Stimulated activated CD8-positive, alpha-beta memory T cell treated with anti-CD3 and anti-CD28 coated beads, Interleukin-12 subunit alpha, Interleukin-12 subunit beta, amount 100 ng/mL, for 24 hours (primary cell): ENCODE results near the gene MIGA2.
"Not testable (repeated sequence)": the region's sequence is repeated elsewhere in the genome, so short reads cannot be mapped to it uniquely, and the experiment has no call there.

Experiments
- DNase-seq: peaks from one replicate; pipeline ENCODE4 v3.0.0-alpha.2; 2020; ENCODE audit errors: extremely low read depth

Gene MIGA2

DNA sequence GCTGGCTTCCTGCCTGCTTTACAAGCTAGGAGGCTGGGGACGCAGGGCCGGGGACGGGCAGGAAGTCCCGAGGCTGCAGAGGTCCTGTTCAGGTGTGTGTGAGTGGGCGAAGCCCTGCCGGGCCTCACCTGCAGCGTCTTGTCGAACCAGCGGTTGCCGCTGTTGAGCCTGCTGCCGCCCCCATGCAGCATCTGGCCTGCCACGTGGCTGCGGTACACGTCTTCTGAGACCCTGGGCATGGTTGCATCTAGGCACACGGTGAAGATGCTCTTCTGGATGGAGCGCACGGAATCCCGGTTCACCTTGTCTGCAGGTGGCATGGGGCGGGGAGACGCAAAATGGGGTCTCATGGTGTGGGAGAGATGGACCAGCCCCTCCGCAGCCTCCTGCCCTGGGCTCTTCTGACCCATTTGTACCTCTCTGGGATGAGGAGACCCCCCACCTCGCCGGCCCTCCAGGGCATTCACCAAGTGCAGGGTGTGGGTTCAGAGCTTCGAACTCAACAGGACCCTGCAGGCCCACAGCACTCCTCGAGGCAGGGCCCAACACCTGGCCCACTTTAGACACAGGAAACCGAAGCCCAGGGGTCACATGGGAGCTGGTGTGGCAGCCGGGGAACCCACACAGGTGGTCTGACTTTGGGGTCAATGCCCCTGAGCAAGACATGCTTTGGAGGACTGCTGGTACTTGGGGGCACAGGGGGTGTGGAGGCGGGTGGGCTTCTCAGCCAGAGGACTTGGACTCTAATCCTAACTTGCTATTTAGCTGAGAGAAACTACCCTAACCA is 64.2 kb downstream of the MIGA2 start:
- no peak for DNase-seq

DNA sequence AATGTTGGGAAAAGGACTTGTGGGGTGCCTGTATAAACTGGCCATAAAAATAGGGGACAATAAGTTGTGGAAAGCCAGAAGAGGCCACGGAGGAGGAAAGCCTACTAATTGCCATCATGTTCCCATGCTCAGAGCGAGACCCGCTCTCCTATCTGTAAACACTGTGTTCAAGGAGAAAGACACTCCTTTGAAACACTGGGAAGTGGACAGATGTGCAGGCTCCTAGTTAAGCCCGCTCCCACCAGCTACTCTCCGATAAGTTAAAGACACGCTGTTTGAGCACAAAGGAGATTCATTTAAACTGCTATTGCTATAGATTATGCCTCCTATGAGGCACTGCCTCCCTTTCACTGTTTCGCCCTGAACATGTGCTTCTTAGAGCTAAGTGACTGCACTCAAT is 64.9 kb downstream of the MIGA2 start:
- DNase-seq, result no peak

DNA sequence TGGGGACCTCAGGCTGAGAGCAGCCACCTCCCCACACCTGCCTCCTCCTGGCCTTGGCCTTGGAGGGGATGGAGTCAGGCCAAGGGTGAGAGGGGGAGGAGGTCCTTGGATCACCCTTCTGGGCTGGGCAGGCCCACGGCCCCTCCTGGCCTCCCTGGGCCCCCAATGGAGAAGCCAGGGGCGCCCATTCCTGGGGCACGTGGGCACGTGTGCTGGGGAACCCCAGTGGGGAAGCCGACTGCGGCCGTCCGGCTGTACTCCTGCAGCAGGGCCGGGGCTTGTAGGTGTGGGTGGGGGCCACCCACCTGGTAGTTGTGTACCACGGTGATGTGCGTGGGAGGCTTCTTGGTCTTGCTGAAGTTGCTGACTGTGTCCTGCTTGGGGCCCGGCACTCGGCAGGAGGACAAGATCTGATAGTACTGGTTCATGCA is 65.7 kb downstream of the MIGA2 start:
- DNase-seq, result no peak

DNA sequence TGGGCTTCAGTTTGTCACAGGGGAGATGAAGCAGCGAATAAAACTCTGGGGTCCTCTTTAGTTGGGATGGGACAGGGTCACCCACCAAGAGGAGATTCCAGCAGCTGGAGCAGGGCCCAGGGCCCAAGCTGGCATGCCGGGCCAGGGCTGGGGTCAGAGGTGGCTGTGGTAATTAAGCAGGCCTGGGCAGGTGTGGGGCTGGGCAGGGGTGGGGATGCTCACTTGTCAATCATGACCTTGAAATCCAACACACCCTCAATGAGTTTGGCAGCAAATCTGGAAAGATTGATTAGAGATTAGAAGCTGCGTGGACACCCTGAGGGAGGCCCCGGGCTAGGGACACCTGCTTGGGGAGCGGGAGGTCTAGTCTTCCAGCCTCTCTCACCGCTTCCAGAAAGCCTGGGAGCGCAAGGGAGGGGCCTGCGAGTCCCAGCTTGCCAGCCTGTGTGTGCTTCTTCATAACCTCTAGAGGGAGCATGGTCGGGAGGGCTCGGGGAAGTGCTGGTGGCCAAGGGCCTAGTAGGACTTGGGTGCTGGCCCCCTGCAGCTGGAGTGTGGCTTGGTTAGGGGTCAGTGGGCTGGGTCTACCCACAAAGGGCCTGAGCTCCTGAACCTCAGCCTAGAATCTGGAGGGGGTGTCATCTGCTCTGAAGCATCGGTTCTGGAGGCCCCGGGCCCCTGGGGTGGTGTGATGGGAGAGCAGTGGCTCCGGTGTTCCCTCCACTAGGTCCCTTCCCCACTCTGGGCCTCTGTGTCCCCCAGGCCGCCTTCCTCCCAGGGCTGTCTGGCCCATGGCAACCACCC is 66.6 kb downstream of the MIGA2 start:
- no peak for DNase-seq

DNA sequence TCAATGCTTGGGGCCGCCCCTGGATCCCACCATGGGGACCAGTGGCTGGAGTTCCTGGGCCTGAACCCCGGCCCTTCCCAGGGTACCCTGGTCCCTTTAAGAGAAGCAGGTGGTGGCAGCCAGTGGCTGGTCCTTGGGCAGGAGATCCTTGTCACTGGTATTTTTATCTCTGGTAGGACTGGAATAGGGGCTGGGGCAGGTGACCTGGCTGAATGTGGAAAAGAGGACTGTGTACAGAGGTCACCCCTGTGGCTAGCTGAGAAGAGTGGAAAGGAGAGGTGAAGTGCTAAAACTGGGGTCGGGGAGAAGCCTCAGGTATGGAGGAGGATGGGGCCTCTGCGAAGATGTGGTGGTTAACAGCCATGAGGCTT is 67.2 kb downstream of the MIGA2 start:
- no peak for DNase-seq

DNA sequence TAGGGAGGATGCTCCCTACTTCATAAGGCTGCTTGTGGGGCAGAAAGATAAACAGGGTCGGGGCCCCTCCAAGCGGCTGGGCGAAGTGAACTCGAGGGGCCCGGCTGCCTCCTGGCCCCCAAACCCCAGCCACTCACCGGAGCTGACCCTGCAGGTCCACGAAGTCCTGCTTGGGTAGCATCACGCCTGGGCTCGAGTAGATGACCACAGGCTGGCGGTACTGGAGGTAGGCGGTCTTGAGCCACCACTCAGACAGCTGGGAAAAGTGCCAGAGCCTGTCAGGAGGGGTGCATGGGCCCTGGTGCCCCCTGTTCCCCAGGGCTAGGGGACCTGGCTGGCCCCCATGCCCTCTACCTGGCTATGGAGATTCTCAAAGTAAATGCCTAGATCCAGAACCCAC is 67.6 kb downstream of the MIGA2 start:
- no peak for DNase-seq

DNA sequence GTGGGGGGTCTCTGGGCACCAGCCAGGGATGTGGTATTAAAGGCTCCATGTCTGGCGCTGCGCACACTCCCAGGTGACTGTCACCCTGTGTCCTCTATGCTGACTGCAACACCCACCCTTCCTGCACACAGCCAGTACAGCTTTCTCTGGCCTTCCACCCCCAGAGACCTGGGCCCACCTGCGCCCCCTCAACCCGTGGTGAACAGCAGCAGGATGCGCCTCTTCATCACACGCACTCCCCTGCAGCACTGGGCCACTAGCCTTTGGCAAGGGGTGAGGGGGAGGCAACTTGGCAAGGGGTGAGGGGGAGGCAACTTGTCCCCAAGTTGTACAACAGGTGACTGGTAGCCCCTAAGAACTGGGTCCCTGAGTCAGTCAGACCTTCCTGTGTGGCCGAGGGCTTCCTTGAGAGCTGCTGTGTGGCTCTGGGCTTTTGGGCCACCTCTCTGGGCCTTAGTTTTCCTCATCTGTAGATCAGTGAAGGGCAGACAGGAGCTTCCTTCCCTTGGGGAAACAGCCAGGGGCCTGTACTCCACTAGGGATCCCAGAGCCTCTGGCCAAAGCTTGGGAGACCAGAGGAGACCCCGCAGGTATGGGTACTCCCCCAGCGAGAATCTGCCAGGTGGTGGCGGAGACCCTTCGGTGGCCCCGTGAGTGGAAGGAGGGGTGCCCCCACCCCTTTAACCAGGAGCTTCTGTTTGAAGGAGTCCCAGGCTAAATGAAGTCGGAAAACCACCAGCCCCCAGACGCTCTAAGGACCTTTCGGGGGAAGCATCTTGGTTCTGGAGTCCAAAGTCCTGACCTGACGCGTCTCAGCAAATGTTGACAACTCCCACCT is 69.7 kb downstream of the MIGA2 start:
- no peak for DNase-seq

DNA sequence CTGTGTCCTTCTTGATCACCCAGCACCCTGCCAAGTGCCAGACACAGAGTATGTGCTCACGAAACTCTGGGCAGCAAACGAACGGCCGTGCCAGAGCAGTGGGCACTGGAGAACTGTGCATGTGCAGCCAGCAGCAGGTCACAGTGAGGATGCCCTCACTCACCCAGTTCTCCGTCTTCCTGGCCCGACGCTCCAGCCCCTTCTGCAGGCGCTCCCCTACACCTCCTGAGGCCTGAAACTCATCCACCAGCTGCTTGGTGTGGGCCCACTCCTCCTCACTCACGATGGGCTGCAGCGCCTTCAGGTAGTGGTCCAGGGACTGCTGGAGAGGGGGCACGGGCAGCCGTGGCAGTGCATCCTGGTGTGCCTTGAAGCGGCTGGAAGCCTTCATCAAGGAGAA is 71.2 kb downstream of the MIGA2 start:
- DNase-seq, result no peak

DNA sequence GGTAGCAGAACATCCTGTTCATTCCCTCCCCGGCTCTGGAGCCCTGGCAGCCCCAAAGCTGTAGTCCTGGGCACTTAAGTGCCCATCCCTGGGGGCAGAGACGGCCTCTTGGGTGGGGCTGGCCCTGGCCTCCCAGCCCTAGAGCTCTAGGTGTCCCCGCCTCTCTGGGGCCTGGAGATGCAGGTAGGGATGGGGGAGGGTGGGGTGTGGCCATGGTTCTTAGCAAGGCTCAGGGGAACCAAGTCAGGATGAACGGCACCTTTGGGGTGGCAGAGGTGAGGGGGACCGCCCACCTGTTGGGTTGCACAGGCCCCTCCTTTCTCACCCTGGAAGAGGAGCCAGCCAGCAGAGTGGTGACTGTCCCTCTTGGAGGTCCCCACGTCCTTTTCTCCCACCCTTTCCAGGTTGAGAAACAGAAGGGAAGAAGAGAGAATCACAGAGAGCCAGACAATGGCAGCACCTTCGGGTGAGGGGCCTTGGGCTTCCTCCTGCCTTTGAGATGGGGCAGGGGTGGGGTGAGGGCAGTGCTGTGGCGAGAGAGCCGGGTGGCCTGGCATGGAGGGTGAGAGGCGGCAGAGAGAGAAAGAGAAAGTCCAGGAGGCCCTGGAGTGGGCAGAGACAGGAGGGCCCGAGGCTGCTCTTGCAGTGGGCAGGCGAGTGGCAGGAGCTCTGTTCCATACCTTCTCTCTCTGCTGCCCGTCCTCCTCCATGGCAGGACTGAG is 71.8 kb downstream of the MIGA2 start:
- no peak for DNase-seq

DNA sequence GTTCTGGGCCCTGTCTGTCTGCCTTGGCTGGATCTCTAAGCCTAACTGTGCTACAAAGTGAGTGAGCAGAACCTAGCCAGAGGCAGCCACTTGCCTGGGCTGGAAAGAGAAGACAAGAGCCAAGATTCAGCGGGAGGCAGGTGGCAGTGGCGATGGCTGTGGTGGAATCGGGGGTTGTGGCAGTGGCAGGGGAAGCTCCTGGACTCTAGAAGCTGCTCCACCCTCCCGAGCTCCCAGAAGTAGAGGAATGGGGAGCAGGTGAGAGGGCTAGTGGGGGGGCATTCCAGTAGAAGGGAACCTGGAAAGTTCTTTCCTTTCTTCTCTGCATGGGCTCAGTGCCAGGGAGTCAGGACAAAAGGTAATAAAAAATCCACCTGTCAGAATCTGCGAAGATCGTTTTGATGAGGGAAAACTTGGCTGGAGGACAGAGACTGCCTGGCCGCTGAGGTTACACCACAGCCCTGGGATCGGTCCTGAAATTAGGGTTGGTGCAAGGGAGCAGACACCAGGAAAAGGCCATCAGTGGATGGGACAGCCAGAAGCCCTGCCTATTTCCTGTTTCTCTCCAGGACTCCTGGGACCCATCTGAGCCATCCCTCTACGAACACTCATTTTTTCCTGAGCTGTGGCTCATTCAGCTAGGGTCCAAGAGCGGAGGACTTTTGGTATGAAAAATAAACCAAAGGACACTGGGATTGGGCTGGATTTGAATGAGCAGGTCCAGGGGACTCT is 72.5 kb downstream of the MIGA2 start:
- no peak for DNase-seq

DNA sequence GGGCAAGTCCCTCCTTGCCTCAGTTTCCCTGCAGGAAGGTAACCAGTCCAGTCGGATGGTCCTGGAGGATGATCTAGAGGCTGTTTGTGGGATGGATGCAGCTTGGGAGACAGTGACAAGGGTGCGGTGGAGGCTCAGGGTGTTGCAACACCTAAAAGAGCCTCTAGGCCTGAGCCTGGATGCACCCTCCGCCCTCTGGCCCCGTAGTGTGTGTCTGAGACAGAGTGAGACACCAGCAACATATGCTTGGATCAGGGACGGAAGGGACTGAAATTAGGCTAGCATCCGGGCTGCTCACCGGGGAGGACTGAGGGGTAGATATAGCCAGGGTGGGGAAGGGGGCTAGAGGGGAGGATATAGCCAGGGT is 73.1 kb downstream of the MIGA2 start:
- DNase-seq, result no peak

DNA sequence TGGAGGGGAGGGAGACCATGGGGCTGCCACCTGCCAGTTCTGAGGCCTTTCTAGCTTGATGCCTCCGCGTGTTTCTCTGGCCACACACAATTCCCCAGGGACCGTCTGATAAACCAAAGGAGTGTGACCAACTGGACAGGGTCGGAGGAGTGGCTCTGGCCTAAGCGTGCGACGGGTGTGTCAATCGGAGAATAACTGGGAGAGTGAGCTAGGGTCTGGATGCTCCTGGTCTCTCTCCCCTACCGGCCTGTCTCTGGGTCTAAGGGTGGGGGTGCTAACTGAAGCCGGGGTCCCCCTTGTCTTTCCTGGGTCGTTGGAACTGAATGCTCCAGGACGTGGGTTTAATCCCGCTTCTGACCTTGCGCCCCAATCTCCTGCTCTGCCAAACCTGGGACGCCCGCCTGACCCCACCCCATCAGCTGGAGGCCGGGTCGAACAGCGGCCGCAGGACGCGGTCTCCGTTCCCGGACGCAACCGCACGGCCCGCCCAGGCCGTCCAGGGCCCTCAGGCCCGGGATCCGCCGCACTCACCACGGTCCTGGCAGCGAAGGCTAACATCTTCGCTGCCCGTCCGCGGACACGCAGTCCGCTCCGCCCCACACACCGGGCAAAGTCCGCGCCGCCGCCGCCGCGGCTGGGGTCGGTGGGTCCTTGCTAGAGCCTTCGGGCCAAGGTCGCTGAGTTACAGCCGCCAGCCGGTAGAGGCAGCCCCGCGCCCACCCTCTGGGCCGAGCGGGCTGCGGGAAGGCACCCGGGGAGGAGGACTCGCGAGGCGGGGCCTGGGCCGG is 73.7 kb downstream of the MIGA2 start:
- DNase-seq, result no peak

DNA sequence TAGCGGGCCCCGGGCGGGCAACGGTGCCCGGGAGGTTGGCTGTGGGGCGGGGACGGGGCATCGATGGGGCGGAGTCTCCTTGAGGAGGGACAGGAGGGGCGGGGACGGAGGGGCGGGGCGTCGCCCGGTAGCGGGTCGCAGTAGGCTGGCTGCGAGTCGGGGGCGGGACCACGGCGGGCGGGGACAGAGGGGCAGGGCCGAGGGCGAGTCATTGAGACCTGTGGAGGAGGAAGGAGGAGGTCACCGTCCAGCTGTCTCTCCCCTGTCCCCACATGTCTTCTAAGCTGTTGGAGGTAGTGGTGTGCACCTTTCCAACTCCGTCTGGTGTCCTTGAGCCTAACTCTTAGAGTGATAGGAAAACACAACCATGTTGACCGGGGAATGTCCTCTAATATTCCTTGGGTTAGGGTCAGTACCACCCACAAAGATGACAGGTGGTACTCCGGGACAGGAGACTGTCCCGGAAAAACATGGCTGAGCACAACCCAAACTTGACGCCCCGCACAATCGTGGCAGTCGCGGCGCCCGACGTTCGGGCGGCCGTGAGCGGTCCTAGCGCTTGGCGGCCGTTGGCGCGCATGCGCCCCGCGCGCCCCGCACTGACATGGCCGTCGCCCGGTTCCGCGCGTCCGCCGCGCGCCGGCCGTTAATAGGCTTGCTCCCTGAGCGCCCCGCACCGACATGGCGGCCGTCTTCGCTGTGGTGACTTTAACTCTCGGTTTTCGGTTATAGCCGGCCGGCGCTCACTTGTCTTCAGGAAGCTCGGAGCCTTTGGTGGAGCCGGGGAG is 74.5 kb downstream of the MIGA2 start, which contains the start of the genes CRAT and PTPA:
TSS of gene CRAT (minus strand) at position 54 of the 788 bp plus-strand sequence. CDS start 284 bp downstream, outside the sequence.
TSS of gene PTPA (plus strand) at position 676 of the 788 bp plus-strand sequence. CDS start 186 bp downstream, outside the sequence.
- DNase-seq, result peak; percentile 94

DNA sequence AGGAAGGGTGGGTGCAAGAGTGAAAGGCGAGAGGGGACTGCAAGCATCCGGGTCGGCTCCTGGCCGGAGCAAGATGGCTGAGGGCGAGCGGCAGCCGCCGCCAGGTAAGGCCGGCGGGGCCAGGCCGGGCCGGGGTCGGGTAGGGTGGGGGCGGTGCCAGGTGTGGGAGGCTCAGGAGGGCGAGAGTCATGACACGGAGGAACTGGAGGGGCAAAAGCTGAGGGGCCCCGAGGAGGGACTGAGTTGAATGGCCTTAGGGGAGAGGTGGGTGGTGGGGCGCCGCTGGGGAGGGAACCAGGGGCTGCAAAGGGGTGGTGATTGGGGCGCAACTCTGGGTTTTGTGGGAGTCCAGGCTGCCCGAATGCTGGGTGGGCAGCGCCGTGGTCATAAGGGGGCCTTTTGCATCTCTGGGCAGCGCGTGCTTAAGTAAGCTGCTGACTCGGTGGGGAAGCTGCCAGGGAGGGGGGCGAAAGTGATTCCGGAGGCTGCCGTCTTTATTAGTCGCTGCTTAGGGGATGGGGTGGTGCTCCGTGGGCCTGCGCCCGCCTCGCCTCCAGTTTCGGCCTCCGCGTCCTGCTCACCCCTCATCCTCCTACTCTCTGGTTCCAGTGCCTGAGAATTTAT is 75.2 kb downstream of the MIGA2 start:
- DNase-seq, result no peak

DNA sequence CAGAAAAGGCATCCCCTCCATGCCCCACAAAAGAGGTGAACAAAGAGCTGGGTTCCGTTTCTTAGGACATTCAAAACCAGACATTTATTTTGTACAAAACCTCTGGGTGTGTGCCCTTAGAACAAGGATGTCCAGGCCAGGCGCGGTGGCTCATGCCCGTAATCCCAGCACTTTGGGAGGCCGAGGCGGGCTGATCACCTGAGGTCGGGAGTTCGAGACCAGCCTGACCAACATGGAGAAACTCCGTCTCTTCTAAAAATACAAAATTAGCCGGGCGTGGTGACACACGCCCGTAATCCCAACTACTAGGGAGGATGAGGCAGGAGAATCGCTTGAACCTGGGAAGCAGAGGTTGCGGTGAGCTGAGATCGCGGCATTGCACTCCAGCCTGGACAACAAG is 76.1 kb downstream of the MIGA2 start:
- DNase-seq, result not testable (repeated sequence)

DNA sequence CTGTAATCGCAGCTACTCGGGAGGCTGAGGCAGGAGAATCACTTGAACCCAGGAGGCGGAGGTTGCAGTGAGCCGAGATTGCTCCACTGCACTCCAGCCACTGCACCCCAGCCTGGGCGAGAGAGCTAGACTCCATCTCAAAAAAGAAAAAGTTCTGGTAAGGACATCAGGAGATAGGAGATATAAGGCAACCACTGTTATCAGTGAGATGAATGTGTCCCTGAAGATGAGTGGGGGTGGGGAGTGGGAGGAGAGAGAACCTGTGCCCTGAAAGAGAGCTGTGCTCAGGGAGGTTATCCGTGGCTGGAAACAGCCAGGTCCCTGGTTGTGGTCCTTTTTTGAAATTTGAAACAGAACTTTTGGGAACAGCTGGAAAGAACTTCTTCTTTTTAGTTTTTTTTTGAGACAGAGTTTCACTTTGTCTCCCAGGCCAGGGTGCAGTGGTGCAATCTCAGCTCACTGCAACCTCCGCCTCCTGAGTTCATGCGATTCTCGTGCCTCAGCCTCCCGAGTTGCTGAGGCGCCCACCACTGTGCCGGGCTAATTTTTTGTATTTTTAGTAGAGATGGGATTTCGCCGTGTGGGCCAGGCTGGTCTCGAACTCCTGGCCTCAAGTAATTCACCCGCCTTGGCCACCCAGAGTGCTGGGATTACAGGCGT is 77.3 kb downstream of the MIGA2 start:
- no peak for DNase-seq

DNA sequence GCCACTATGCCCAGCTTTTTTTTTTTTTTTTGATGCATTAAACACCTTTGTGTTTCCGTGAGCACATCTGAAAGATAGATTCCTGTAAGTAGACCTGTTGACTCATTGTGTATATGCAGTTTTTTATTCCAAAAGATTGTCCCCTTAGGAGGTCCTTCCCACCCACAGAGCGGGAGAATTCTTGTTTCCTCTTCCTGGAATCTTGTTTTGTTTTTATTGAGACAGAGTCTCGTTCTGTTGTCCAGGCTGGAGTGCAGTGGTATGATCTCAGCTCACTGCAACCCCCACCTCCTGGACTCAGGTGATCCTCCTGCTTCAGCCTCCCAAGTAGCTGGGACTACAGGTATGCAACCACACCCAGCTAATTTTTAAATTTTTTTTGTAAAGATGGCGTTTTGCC is 82.4 kb downstream of the MIGA2 start:
- DNase-seq, result no peak

DNA sequence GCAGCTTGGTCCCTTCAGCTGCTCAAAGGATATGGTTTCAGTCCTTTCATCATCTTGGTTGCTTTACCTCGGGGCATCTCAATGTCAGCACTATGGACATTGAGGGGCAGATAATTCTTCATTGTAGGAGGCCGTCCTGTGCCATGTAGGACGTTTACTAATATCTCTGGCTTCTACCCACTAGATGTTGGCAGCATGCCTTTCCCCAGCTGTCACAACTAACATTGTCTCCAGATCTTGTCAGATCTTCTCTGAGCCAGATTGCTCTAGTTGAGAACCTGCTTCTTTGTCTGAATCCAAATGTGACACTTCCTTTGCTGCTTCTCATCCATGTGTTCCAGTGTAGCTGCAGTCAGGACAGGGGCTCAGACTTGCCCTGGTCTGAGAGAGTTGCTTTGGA is 85.1 kb downstream of the MIGA2 start:
- no peak for DNase-seq
